GM12878 (cell line): ENCODE results near the gene CTIF. TPM values are rescaled to one million over a fixed set of nuclear protein-coding genes. Genes with fewer than 3 reads are reported as not detected.

Source experiments
- ATAC-seq: fragments of 200-7000 bp; cut with Tn5 transposase; 3 replicates; pipeline ENCODE4 v1.9.1; 2020; ENCODE audit warnings: mild to moderate bottlenecking, moderate library complexity
- BruUV-seq: library from RNA; stranded (reverse); fragments of 400-500 nt; replicated peaks from 2 replicates; lab custom pipeline; 2021; lab: Mats Ljungman, UMichigan
- CTCF ChIA-PET: fragments of 300-600 bp; sonication (Branson Sonifier 250); formaldehyde crosslinking; extraction: SDS; loops from one replicate; lab custom pipeline; 2021; ENCODE audit warnings: inconsistent platforms; lab: Yijun Ruan, JAX
- POLR2A ChIA-PET: fragments of 350-600 bp; formaldehyde crosslinking; extraction: SDS; loops from one replicate; lab custom pipeline; 2021; ENCODE audit warnings: inconsistent platforms; lab: Charles Lee
- RAD21 ChIA-PET: fragments of 300-600 bp; sonication (Branson Sonifier 250); formaldehyde crosslinking; loops from one replicate; lab custom pipeline; 2023; ENCODE audit warnings: antibody characterized with exemption; ENCODE audit not compliant: unreplicated experiment; lab: Charles Lee
- SMC1A ChIA-PET: fragments of 300-600 bp; sonication (Branson Sonifier 250); formaldehyde crosslinking; loops from one replicate; lab custom pipeline; 2023; ENCODE audit not compliant: unreplicated experiment, uncharacterized antibody; lab: Charles Lee
- DNase-seq: peaks from one replicate; pipeline ENCODE4 v3.0.0-alpha.2; 2011; ENCODE audit warnings: low read depth, low spot score
- FAIRE-seq: peaks from 3 replicates; lab custom pipeline; 2011; peaks lifted over from hg19 to GRCh38; lab: Jason Lieb, UNC
- H2AFZ ChIP-seq: 2 replicates; pipeline ENCODE4 v1.6.0; 2011; ENCODE audit warnings: low read depth, low read length, control low read depth; ENCODE audit not compliant: control insufficient read depth
- H3K27ac ChIP-seq: 2 replicates; pipeline ENCODE4 v1.5.1; 2011; ENCODE audit warnings: control low read depth; ENCODE audit not compliant: control insufficient read depth, insufficient read depth
- H3K27me3 ChIP-seq, 2 experiments: replicated peaks in 1 of 2; 2 replicates each; pipeline versions ENCODE4 v1.6.0 to v1.6.1; 2011; ENCODE audit warnings: low read length in 1 of 2; ENCODE audit not compliant: control insufficient read depth in 2 of 2, insufficient read depth in 2 of 2
- H3K36me3 ChIP-seq, 2 experiments: 2 replicates each; pipeline ENCODE4 v1.5.1; 2011; ENCODE audit warnings: low read length in 1 of 2; ENCODE audit not compliant: control insufficient read depth in 2 of 2, insufficient read depth in 2 of 2
- H3K4me1 ChIP-seq: 2 replicates; pipeline ENCODE4 v1.6.1; 2011; ENCODE audit warnings: mild to moderate bottlenecking, low read length, moderate library complexity, mixed read lengths; ENCODE audit not compliant: control insufficient read depth, insufficient read depth
- H3K4me2 ChIP-seq: 2 replicates; pipeline ENCODE4 v1.6.0; 2011; ENCODE audit warnings: control low read depth; ENCODE audit not compliant: control insufficient read depth, insufficient read depth
- H3K4me3 ChIP-seq: fragments of 200-600 bp; sonication (generic); 2 replicates; pipeline ENCODE4 v1.5.1; 2016
- H3K79me2 ChIP-seq: 2 replicates; pipeline ENCODE4 v1.6.0; 2011; ENCODE audit warnings: low read length; ENCODE audit not compliant: control insufficient read depth, insufficient read depth
- H3K9ac ChIP-seq: 2 replicates; pipeline ENCODE4 v1.8.0; 2011; ENCODE audit warnings: low read length, control low read depth, mixed read lengths; ENCODE audit not compliant: control insufficient read depth, insufficient read depth
- H3K9me3 ChIP-seq: replicated peaks from 3 replicates; pipeline ENCODE4 v1.5.1; 2011; ENCODE audit warnings: mild to moderate bottlenecking, low read length; ENCODE audit not compliant: control insufficient read depth, insufficient read depth
- H4K20me1 ChIP-seq: 2 replicates; pipeline ENCODE4 v1.6.0; 2011; ENCODE audit not compliant: control insufficient read depth, insufficient read depth
- BMI1 ChIP-seq: fragments of 450-650 bp; IDR thresholded peaks from 2 replicates; pipeline ENCODE4 v1.6.1; 2016; ENCODE audit warnings: mild to moderate bottlenecking, moderate library complexity, borderline replicate concordance
- DPF2 ChIP-seq: fragments of 450-650 bp; IDR thresholded peaks from 2 replicates; pipeline ENCODE4 v1.6.1; 2017; ENCODE audit warnings: mild to moderate bottlenecking
- ELK1 ChIP-seq: IDR thresholded peaks from 2 replicates; pipeline ENCODE4 v1.6.1; 2012; ENCODE audit warnings: low read depth, low read length, improper control_type of control experiment
- MTA2 ChIP-seq: fragments of 450-650 bp; IDR thresholded peaks from 2 replicates; pipeline ENCODE4 v1.6.1; 2016; ENCODE audit warnings: low read depth, mild to moderate bottlenecking, moderate library complexity
- NFIC ChIP-seq: IDR thresholded peaks from 2 replicates; pipeline ENCODE4 v1.6.1; 2012; ENCODE audit warnings: low read depth, mild to moderate bottlenecking, inconsistent platforms, low read length, moderate library complexity
- PAX5 ChIP-seq: IDR thresholded peaks from 2 replicates; pipeline ENCODE4 v1.6.1; 2011; ENCODE audit warnings: low read depth, low read length, borderline replicate concordance
- WGBS: methylation state at CpG from one replicate; pipeline ENCODE4 v1.1.6; 2016; ENCODE audit warnings: low lambda C conversion rate; ENCODE audit not compliant: insufficient replicate concordance, insufficient coverage; ENCODE audit errors: missing lambda C conversion rate; 5-methylcytosine and 5-hydroxymethylcytosine counted together
- in situ Hi-C: fragments of 300-500 bp; cut with MboI; formaldehyde crosslinking; loops from 9 replicates; pipeline ENCODE4 v1.14.3; 2018; ENCODE audit warnings: mixed read lengths
- intact Hi-C: fragments of 100-400 bp; cut with micrococcal nuclease; formaldehyde crosslinking; loops from one replicate; pipeline ENCODE4 v1.14.2; 2022; ENCODE audit not compliant: unreplicated experiment
- polyA plus RNA-seq, 11 experiments: library from polyadenylated mRNA; depleted of rRNA in 4 of 11; unstranded in 6 of 11; stranded (reverse) in 5 of 11; fragments of >200 nt; fragmentation: Nextera tagmentation in 4 of 11; fragmentation: Illumina TruSeq in 1 of 11; extraction: Ambion mirVana in 4 of 11; extraction: Trizol in 1 of 11; gene quantifications; 1 replicate in 1 of 11; 2 replicates in 10 of 11; pipeline versions ENCODE4 v1.2.1 to v1.2.3, GENCODE V29; 2011 to 2016; ENCODE audit warnings: inconsistent platforms in 2 of 11, missing spikeins in 2 of 11, low read depth in 1 of 11
- total RNA-seq, 4 experiments: library from RNA; depleted of rRNA in 3 of 4; stranded (reverse); fragments of >200 nt in 3 of 4; fragmentation: Illumina TruSeq in 1 of 4; extraction: Trizol in 1 of 4; gene quantifications; 2 replicates each; pipeline versions ENCODE4 v1.2.1 to v1.2.3, GENCODE V29; 2013 to 2021
- TF ChIP-seq, protein P1 (sequence below): fragments of 450-650 bp; IDR thresholded peaks from 2 replicates; pipeline ENCODE4 v1.6.1; 2017; ENCODE audit warnings: mild to moderate bottlenecking, moderate library complexity
- TF ChIP-seq, protein P2 (sequence below): fragments of 450-650 bp; IDR thresholded peaks from 2 replicates; pipeline ENCODE4 v1.6.1; 2017; ENCODE audit warnings: low read depth, mild to moderate bottlenecking, moderate library complexity

The CTIF gene
- total and polyA plus RNA-seq, 10 of the 15 experiments (the other 5 are each of a cell fraction or from before 2014, with no cell fraction given) = 0.06 to 11.6 (median 2.5) TPM

DNA sequence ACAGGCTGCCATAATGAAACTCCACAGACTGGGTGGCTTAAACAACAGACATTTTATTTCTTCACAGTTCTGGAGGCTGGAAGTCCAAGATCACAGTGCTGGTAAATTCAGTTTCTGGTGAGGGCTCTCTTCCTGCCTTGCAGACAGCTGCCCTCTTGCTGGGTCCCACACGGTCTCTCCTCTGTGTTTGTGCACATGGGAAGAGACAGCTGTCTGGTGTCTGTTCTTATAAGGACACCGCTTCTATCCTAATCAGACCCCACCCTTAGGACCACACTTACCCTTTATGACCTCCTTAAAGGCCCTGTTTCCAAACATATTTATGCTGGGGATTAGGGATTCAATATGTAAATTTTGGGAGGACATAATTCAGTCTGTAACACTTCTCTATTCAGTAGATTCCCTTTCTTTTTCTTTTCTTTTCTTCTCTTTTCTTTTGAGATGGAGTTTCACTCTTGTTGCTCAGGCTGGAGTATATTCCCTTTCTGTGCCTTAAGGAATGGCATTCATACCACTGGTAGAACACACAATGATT is 18.9 kb downstream of the CTIF start:
- no peaks in the 10 kb centered on the region for H3K79me2 ChIP-seq
- intact Hi-C loops = no loop called here
- H2AFZ ChIP-seq = no peak overlapping the region
- no peak overlapping the region for H3K27ac ChIP-seq
- H3K36me3 ChIP-seq = no peaks in the 10 kb centered on the region
- no peak overlapping the region for H3K9ac ChIP-seq
- H3K4me3 ChIP-seq = no peak overlapping the region
- H3K27me3 ChIP-seq = no peaks in the 10 kb centered on the region
- no peaks in the 10 kb centered on the region for H4K20me1 ChIP-seq
- POLR2A ChIA-PET = no interaction called here
- SMC1A ChIA-PET = no interaction called here
- no peaks in the 10 kb centered on the region for H3K4me1 ChIP-seq
- BruUV-seq = no TSS peak
- TF ChIP-seq BMI1 = no peak
- RAD21 ChIA-PET = no interaction called here
- no peak for DNase-seq
- in situ Hi-C loops = no loop called here
- peak; percentile 18 for FAIRE-seq
- CTCF ChIA-PET = no interaction called here
- no peak for ATAC-seq
- H3K4me2 ChIP-seq = no peak overlapping the region
- WGBS = 94% methylated on average over 2 of the region's 2 CpGs
- no peaks in the 10 kb centered on the region for H3K9me3 ChIP-seq

- Histone ChIP-seq H3K4me2 (no peak overlapping the region), H3K9ac (no peak overlapping the region), H3K4me1 (no peaks in the 10 kb centered on the region), H3K79me2 (no peaks in the 10 kb centered on the region), H2AFZ (no peak overlapping the region), H3K27ac (no peak overlapping the region), H3K36me3 (no peaks in the 10 kb centered on the region), H4K20me1 (no peaks in the 10 kb centered on the region), H3K27me3 (no peaks in the 10 kb centered on the region), H3K9me3 (no peaks in the 10 kb centered on the region), H3K4me3 (no peak overlapping the region)
- WGBS = 53% methylated on average over 2 of the region's 2 CpGs
- intact Hi-C loops (no loop called here), in situ Hi-C loops (no loop called here)
- ChIA-PET RAD21 (no interaction called here), POLR2A (no interaction called here), CTCF (no interaction called here), SMC1A (no interaction called here)
- ATAC-seq (no peak), DNase-seq (no peak), FAIRE-seq (no peak)
- BruUV-seq = no TSS peak
- TF ChIP-seq DPF2 = no peak
- TF ChIP-seq, protein P1, sequence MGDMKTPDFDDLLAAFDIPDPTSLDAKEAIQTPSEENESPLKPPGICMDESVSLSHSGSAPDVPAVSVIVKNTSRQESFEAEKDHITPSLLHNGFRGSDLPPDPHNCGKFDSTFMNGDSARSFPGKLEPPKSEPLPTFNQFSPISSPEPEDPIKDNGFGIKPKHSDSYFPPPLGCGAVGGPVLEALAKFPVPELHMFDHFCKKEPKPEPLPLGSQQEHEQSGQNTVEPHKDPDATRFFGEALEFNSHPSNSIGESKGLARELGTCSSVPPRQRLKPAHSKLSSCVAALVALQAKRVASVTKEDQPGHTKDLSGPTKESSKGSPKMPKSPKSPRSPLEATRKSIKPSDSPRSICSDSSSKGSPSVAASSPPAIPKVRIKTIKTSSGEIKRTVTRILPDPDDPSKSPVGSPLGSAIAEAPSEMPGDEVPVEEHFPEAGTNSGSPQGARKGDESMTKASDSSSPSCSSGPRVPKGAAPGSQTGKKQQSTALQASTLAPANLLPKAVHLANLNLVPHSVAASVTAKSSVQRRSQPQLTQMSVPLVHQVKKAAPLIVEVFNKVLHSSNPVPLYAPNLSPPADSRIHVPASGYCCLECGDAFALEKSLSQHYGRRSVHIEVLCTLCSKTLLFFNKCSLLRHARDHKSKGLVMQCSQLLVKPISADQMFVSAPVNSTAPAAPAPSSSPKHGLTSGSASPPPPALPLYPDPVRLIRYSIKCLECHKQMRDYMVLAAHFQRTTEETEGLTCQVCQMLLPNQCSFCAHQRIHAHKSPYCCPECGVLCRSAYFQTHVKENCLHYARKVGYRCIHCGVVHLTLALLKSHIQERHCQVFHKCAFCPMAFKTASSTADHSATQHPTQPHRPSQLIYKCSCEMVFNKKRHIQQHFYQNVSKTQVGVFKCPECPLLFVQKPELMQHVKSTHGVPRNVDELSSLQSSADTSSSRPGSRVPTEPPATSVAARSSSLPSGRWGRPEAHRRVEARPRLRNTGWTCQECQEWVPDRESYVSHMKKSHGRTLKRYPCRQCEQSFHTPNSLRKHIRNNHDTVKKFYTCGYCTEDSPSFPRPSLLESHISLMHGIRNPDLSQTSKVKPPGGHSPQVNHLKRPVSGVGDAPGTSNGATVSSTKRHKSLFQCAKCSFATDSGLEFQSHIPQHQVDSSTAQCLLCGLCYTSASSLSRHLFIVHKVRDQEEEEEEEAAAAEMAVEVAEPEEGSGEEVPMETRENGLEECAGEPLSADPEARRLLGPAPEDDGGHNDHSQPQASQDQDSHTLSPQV = no peak
- no peak for TF ChIP-seq ELK1
- TF ChIP-seq PAX5 = no peak
- no peak for TF ChIP-seq MTA2
- TF ChIP-seq, protein P2, sequence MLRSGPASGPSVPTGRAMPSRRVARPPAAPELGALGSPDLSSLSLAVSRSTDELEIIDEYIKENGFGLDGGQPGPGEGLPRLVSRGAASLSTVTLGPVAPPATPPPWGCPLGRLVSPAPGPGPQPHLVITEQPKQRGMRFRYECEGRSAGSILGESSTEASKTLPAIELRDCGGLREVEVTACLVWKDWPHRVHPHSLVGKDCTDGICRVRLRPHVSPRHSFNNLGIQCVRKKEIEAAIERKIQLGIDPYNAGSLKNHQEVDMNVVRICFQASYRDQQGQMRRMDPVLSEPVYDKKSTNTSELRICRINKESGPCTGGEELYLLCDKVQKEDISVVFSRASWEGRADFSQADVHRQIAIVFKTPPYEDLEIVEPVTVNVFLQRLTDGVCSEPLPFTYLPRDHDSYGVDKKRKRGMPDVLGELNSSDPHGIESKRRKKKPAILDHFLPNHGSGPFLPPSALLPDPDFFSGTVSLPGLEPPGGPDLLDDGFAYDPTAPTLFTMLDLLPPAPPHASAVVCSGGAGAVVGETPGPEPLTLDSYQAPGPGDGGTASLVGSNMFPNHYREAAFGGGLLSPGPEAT = no peak
- TF ChIP-seq NFIC = no peak
- TF ChIP-seq BMI1 = no peak
Measured at GRCh38 chr18:48558248-48558647, 19.4 kb downstream of the CTIF start.
